ENCODE data around the gene EHMT1. TPM values are rescaled to one million over a fixed set of nuclear protein-coding genes. Genes with fewer than 3 reads are reported as not detected.
A peak's percentile ranks its signal among the peaks of the same experiment; 100 is the strongest.

The EHMT1 gene
- total RNA-seq, 1 experiment from 2014 or later = 46.0 TPM

DNA sequence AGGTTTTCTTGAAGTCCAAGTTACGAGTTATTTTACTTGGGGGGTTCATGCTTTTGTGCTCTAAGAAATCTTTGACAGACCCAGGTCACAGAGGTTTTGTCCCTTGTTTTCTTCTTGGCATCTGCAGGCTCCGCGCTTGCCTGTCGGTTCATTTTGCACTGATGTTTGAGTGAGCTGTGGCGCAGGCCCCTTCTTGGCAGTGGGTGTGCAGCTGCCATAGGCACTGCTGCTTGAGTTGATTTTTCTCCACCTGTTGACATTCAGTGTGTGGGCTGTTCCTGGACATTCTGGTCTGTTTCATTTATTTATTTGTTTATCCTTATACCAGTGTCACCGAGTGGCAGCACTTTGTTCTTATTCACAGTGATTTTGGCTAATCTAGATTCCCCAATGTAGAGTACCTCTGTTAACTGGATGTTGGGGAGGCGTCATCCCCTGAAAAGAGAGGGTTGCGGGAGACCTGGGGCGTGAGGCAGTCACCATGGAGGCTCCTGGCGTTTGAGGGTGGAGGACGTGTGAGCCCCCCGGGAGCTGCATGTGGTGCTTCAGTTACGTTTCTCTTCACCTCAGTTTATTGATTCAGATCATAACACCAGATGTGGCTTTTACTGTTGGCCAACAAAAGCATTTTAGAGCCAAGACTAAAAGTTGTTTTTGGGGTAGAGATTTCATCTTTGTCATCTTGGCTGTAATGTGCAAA, 137.4 kb downstream of the EHMT1 start:
- no peak for DNase-seq (ENCODE audit: low read depth)
- in situ Hi-C loops (cut with HindIII; ENCODE audit: low pct_unique_long_range_greater_than_20kb, low sequenced_read_pairs) = no loop called here

DNA sequence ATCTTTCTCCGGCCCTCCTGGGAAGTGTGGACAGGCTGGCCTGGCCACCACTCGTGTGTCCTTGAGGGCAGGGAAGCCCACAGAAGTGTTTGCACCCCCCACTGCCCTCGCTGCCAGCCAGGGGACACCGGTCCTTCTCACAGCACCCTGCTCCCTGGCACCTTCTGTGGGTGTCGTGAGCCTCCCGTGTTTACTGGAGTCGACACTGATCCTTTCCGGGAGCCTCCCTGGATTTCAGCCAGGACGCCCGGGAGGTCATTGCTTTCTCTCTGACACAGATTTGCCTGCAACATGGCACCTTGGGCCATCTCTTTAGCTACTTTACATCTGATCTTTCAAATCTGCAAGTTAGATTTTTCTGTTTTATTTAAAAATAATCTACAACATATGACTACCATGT, 138.3 kb downstream of the EHMT1 start:
- no peak for DNase-seq (ENCODE audit: low read depth)
- in situ Hi-C loops (cut with HindIII; ENCODE audit: low pct_unique_long_range_greater_than_20kb, low sequenced_read_pairs) = no loop called here

DNA sequence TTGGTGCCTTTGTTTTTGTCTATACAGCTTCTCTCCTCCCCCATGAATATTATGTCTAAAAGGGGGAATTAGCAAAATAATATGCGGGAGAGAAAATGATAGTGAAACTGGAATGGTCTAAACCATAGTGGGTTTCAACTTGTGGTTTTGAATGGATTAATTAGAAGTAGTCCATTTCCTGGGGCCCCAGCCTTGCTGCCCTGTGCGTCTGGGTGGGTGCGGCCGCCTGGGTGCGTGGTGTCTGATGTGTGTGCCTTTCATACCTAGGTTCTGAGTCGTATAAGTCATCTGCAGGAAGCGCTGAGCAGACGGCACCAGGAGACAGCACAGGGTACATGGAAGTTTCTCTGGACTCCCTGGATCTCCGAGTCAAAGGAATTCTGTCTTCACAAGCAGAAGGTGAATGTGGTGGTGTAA, 138.8 kb downstream of the EHMT1 start:
- in situ Hi-C loops (cut with HindIII; ENCODE audit: low pct_unique_long_range_greater_than_20kb, low sequenced_read_pairs) = no loop called here
- peak; percentile 12 for DNase-seq (ENCODE audit: low read depth)

GRCh38 chr9:137758067-137758466, 139.3 kb downstream of the EHMT1 start:
- in situ Hi-C loops (cut with HindIII; ENCODE audit: low pct_unique_long_range_greater_than_20kb, low sequenced_read_pairs) = no loop called here

GRCh38 chr9:137759117-137759516, 140.3 kb downstream of the EHMT1 start:
- DNase-seq (ENCODE audit: low read depth) = no peak
- in situ Hi-C loops (cut with HindIII; ENCODE audit: low pct_unique_long_range_greater_than_20kb, low sequenced_read_pairs) = no loop called here

More at GRCh38 chr9:137758067-137758466, 139.3 kb downstream of the EHMT1 start:
- DNase-seq (ENCODE audit: low read depth) = no peak

GRCh38 chr9:137759649-137760321, 141.0 kb downstream of the EHMT1 start:
- in situ Hi-C loops (cut with HindIII; ENCODE audit: low pct_unique_long_range_greater_than_20kb, low sequenced_read_pairs) = no loop called here
- no peak for DNase-seq (ENCODE audit: low read depth)

- in situ Hi-C loops (cut with HindIII; ENCODE audit: low pct_unique_long_range_greater_than_20kb, low sequenced_read_pairs) = no loop called here
- DNase-seq (ENCODE audit: low read depth) = no peak
Measured at GRCh38 chr9:137760426-137760825, 141.6 kb downstream of the EHMT1 start.

DNA sequence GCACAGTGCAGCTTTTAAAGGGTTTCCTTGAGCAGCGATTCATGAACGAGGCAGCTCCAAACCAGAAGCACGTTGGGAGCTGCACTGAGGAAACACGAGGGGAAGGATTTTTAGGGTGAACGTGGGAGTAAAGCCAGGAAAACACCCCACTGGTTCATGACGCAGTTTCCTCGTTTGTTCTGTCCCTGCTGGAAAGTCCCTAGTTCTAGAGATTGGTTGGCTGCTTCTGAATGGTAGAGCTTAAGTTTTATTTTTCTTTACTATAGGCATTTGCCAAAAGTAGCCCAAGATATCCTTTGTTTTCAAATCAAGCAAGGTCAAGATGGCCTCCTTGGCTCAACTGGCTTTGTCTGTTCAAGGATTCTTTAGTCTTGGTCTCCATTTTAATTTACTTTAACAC, 142.2 kb downstream of the EHMT1 start:
- in situ Hi-C loops (cut with HindIII; ENCODE audit: low pct_unique_long_range_greater_than_20kb, low sequenced_read_pairs) = no loop called here
- no peak for DNase-seq (ENCODE audit: low read depth)

- in situ Hi-C loops (cut with HindIII; ENCODE audit: low pct_unique_long_range_greater_than_20kb, low sequenced_read_pairs) = no loop called here
- DNase-seq (ENCODE audit: low read depth) = no peak
Measured at GRCh38 chr9:137761793-137762192, 143.0 kb downstream of the EHMT1 start.

- in situ Hi-C loops (cut with HindIII; ENCODE audit: low pct_unique_long_range_greater_than_20kb, low sequenced_read_pairs) = no loop called here
- DNase-seq (ENCODE audit: low read depth) = no peak
Measured at GRCh38 chr9:137762414-137763061, 143.7 kb downstream of the EHMT1 start.

- in situ Hi-C loops (cut with HindIII; ENCODE audit: low pct_unique_long_range_greater_than_20kb, low sequenced_read_pairs) = no loop called here
- no peak for DNase-seq (ENCODE audit: low read depth)
Measured at GRCh38 chr9:137763271-137763955, 144.6 kb downstream of the EHMT1 start.

DNA sequence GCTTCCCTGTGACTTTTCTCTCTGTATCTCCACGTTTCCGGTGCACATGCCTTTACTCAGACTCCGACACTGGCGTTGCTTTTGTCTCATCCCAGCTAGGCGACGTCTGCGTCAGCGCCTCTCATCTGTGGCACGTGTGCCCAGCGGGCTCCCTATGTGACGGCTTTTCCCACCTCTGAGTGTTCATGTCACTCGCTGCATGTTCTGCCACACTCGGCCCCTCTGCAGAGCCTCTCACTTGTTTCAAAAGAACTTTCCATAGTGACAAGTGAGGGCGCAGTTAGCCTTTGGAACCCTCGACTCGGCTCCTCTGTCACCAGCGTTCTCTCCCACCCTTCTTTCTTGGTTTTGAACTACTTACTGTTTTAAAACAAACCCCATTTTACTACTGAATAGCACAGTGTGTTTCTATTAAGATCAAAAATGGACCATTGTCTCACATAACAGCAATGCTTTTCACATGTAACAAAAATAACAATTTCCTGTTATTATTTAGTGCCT, 145.4 kb downstream of the EHMT1 start:
- DNase-seq (ENCODE audit: low read depth) = no peak
- in situ Hi-C loops (cut with HindIII; ENCODE audit: low pct_unique_long_range_greater_than_20kb, low sequenced_read_pairs) = no loop called here

DNA sequence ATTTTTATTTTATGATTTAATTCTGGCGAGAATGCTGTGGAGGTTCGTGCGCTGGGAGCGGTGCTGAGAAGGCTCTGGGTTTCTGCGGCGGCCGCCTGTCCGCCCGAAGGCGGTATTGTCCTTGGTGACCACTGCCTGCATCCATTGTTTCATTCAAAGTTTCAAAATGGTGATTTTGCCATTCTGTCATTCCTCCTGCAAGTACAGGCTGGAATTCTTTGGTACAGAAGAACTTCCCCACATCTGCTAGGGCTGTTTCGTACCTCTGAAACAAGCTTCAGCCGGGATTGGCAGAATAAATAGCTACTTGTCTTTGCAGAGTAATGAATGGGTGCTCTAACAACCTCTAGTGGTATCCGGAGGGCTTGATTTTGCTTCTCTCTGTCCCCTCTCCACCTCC, 146.2 kb downstream of the EHMT1 start:
- in situ Hi-C loops (cut with HindIII; ENCODE audit: low pct_unique_long_range_greater_than_20kb, low sequenced_read_pairs) = no loop called here
- no peak for DNase-seq (ENCODE audit: low read depth)

- DNase-seq (ENCODE audit: low read depth) = no peak
- in situ Hi-C loops (cut with HindIII; ENCODE audit: low pct_unique_long_range_greater_than_20kb, low sequenced_read_pairs) = no loop called here
Measured at GRCh38 chr9:137765536-137765935, 146.7 kb downstream of the EHMT1 start.

- in situ Hi-C loops (cut with HindIII; ENCODE audit: low pct_unique_long_range_greater_than_20kb, low sequenced_read_pairs) = no loop called here
- DNase-seq (ENCODE audit: low read depth) = no peak
Measured at GRCh38 chr9:137771580-137771979, 152.8 kb downstream of the EHMT1 start.

DNA sequence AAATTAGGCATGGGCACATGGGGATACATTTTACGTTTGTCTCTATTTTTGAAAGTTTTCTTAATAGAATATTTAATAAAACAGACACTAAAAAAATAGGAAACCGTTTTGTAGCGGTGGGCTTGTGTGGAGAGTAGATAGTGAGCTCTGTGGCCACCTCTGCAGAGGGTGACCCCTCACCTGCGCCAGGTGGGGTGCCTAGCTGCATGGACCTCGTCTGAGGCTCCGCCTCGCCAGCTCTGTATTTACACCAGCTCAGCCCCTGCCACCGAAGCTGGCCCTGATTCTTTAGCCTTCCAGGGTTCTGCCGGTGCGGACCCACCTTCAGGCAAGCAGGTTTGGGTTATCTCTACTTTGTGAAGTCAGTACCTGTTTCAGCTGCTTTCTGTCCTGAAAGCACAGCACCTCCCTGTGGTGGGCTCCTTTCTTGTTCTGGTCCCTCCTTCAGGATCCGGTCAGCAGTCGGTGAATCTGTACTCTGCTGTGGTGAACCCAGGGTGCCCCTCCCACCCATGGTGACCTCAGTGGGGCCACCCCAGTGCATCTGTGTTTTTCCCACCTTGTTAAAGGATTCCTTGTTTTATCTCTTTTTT, 153.6 kb downstream of the EHMT1 start:
- no peak for DNase-seq (ENCODE audit: low read depth)
- in situ Hi-C loops (cut with HindIII; ENCODE audit: low pct_unique_long_range_greater_than_20kb, low sequenced_read_pairs) = no loop called here

GRCh38 chr9:137774775-137775386, 156.1 kb downstream of the EHMT1 start:
- in situ Hi-C loops (cut with HindIII; ENCODE audit: low pct_unique_long_range_greater_than_20kb, low sequenced_read_pairs) = no loop called here

More at GRCh38 chr9:137774775-137775386, 156.1 kb downstream of the EHMT1 start:
- no peak for DNase-seq (ENCODE audit: low read depth)
